SK-N-SH (cell line): Measurements from ENCODE around the gene CPAMD8. TPM values are rescaled to one million over a fixed set of nuclear protein-coding genes. Genes with fewer than 3 reads are reported as not detected.
A peak's percentile ranks its signal among the peaks of the same experiment; 100 is the strongest.

Experiments used
- CTCF ChIA-PET: fragments of 300-600, 350-600 bp; formaldehyde crosslinking; extraction: SDS; loops from one replicate; lab custom pipeline; 2021; lab: Yijun Ruan, JAX
- POLR2A ChIA-PET: fragments of 350-600 bp; sonication (Branson Sonifier 250); formaldehyde crosslinking; extraction: SDS; loops from one replicate; lab custom pipeline; 2020; ENCODE audit warnings: antibody characterized with exemption, inconsistent platforms; lab: Yijun Ruan, JAX
- DNase-seq: peaks from one replicate; pipeline ENCODE4 v3.0.0; 2012
- H2AFZ ChIP-seq: fragments of 200-600 bp; sonication (generic); 2 replicates; pipeline ENCODE4 v1.8.1; 2016; ENCODE audit warnings: antibody characterized with exemption, mild to moderate bottlenecking, low read depth
- H3F3A ChIP-seq: fragments of 200-600 bp; sonication (generic); replicated peaks from 2 replicates; pipeline ENCODE3; 2016; ENCODE audit warnings: antibody characterized with exemption, mild to moderate bottlenecking; ENCODE audit not compliant: insufficient read depth
- H3K27ac ChIP-seq, 2 experiments: fragments of 200-500 bp in 1 of 2; fragments of 200-600 bp in 1 of 2; sonication (Bioruptor generic) in 1 of 2; sonication (generic), shearing (Covaris generic) in 1 of 2; 2 replicates each; pipeline versions ENCODE4 v1.5.1 to v1.6.1; 2014 to 2016; ENCODE audit warnings: low read depth in 2 of 2, inconsistent platforms in 1 of 2, low read length in 1 of 2, mild to moderate bottlenecking in 1 of 2, mixed read lengths in 1 of 2
- H3K27me3 ChIP-seq: fragments of 200-600 bp; sonication (generic), shearing (Covaris generic); 2 replicates; pipeline ENCODE4 v1.6.1; 2016; ENCODE audit warnings: mixed run types; ENCODE audit not compliant: insufficient read depth
- H3K36me3 ChIP-seq, 2 experiments: fragments of 200-500 bp in 1 of 2; fragments of 200-600 bp in 1 of 2; sonication (Bioruptor generic) in 1 of 2; sonication (generic) in 1 of 2; replicated peaks in 1 of 2; 2 replicates each; pipeline versions ENCODE3 to v1.5.1; 2014 to 2016; ENCODE audit warnings: low read length in 1 of 2, mild to moderate bottlenecking in 1 of 2; ENCODE audit not compliant: insufficient read depth in 2 of 2, control insufficient read depth in 1 of 2
- H3K4me1 ChIP-seq, 2 experiments: fragments of 200-500 bp in 1 of 2; fragments of 200-600 bp in 1 of 2; sonication (Bioruptor generic) in 1 of 2; sonication (generic), shearing (Covaris generic) in 1 of 2; 2 replicates each; pipeline versions ENCODE4 v1.5.1 to v1.6.1; 2014 to 2016; ENCODE audit warnings: low read depth in 1 of 2, low read length in 1 of 2, mixed run types in 1 of 2; ENCODE audit not compliant: insufficient read depth in 2 of 2, control insufficient read depth in 1 of 2
- H3K4me2 ChIP-seq: fragments of 200-600 bp; sonication (generic), shearing (Covaris generic); 2 replicates; pipeline ENCODE4 v1.6.1; 2017; ENCODE audit warnings: mixed run types
- H3K4me3 ChIP-seq, 2 experiments: fragments of 200-500 bp in 1 of 2; fragments of 200-600 bp in 1 of 2; sonication (Bioruptor generic) in 1 of 2; sonication (generic), shearing (Covaris generic) in 1 of 2; 2 replicates each; pipeline versions ENCODE4 v1.5.1 to v1.8.1; 2014 to 2016; ENCODE audit warnings: low read depth in 2 of 2, inconsistent platforms in 1 of 2, low read length in 1 of 2, mild to moderate bottlenecking in 1 of 2, mixed read lengths in 1 of 2, moderate library complexity in 1 of 2
- H3K79me2 ChIP-seq: fragments of 200-600 bp; sonication (generic); 2 replicates; pipeline ENCODE4 v1.8.1; 2017; ENCODE audit warnings: mild to moderate bottlenecking; ENCODE audit not compliant: insufficient read depth
- H3K9ac ChIP-seq: fragments of 200-600 bp; sonication (generic); 2 replicates; pipeline ENCODE4 v1.6.1; 2017; ENCODE audit warnings: mixed run types
- H3K9me2 ChIP-seq: fragments of 200-600 bp; sonication (generic); 2 replicates; pipeline ENCODE4 v1.6.1; 2017; ENCODE audit warnings: mixed run types
- H3K9me3 ChIP-seq: fragments of 200-600 bp; sonication (generic); 2 replicates; pipeline ENCODE4 v1.6.1; 2017; ENCODE audit warnings: mixed run types, mild to moderate bottlenecking, moderate library complexity
- H4K20me1 ChIP-seq: fragments of 200-600 bp; sonication (generic); 2 replicates; pipeline ENCODE4 v1.6.1; 2017; ENCODE audit warnings: mild to moderate bottlenecking, mixed run types; ENCODE audit not compliant: insufficient read depth
- CTCF ChIP-seq: fragments of 200-600 bp; sonication (generic); IDR thresholded peaks from 2 replicates; pipeline ENCODE4 v1.6.1; 2017; ENCODE audit warnings: antibody characterized with exemption, mild to moderate bottlenecking, moderate library complexity
- FOSL2 ChIP-seq: IDR thresholded peaks from 2 replicates; pipeline ENCODE4 v1.4.0; 2012; ENCODE audit warnings: low read depth, mild to moderate bottlenecking, moderate library complexity, borderline replicate concordance
- IRF3 ChIP-seq: fragments of 150-350 bp; IDR thresholded peaks from 2 replicates; pipeline ENCODE4 v1.6.1; 2016; ENCODE audit warnings: mild to moderate bottlenecking, low read depth, low read length
- JUND ChIP-seq: IDR thresholded peaks from 2 replicates; pipeline ENCODE4 v1.4.0; 2012
- NFIC ChIP-seq: IDR thresholded peaks from 2 replicates; pipeline ENCODE4 v1.4.0; 2012; ENCODE audit warnings: borderline replicate concordance
- PBX3 ChIP-seq: IDR thresholded peaks from 2 replicates; pipeline ENCODE4; 2012
- RAD21 ChIP-seq: IDR thresholded peaks from 2 replicates; pipeline ENCODE4 v1.6.1; 2012; ENCODE audit warnings: mild to moderate bottlenecking, low read length
- RFX5 ChIP-seq: IDR thresholded peaks from 2 replicates; pipeline ENCODE4 v1.6.1; 2012; ENCODE audit warnings: mild to moderate bottlenecking, improper control_type of control experiment, low read length
- TAF1 ChIP-seq: IDR thresholded peaks from 2 replicates; pipeline ENCODE4 v1.6.1; 2012; ENCODE audit warnings: low read depth, mild to moderate bottlenecking, low read length, moderate library complexity, borderline replicate concordance
- TEAD4 ChIP-seq: IDR thresholded peaks from 2 replicates; pipeline ENCODE4 v1.4.0; 2012; ENCODE audit warnings: mild to moderate bottlenecking, borderline replicate concordance; ENCODE audit not compliant: insufficient read depth
- WGBS: methylation state at CpG from one replicate; pipeline ENCODE4 v1.1.6; 2017; ENCODE audit warnings: low lambda C conversion rate; 5-methylcytosine and 5-hydroxymethylcytosine counted together
- polyA plus RNA-seq, 3 experiments: library from polyadenylated mRNA; depleted of rRNA; stranded (reverse); fragments of >200 nt; gene quantifications; 2 replicates each; pipeline ENCODE4 v1.2.3, GENCODE V29; 2012

CPAMD8 gene
- polyA plus RNA-seq, 1 of the 3 experiments (the other 2 are of a cell fraction): 1.2 TPM

GRCh38 chr19:16851031-16851712, 175.4 kb downstream of the CPAMD8 start:
- POLR2A ChIA-PET: no interaction called here
- WGBS: 93% methylated on average over 26 of the region's 33 CpGs

More at GRCh38 chr19:16851031-16851712, 175.4 kb downstream of the CPAMD8 start:
- no peak overlapping the region for H2AFZ ChIP-seq
- no peak for TF ChIP-seq PBX3
- TF ChIP-seq CTCF: no peak
- TF ChIP-seq IRF3: no peak
- peak; percentile 77 for TF ChIP-seq NFIC
- TF ChIP-seq TEAD4: 0 out of 2 replicates have a peak, but pooled peaks have one; percentile 47
- peak; percentile 63; the same call in 1 of the 2 replicates for TF ChIP-seq FOSL2
- TF ChIP-seq RFX5: no peak
- no peak for TF ChIP-seq TAF1
- peak; percentile 24; the same call in 1 of the 2 replicates for TF ChIP-seq JUND
- no peak for TF ChIP-seq RAD21
- peak overlapping the region in 1 of 2 experiments; percentile 43; a peak in 2 of 4 replicates for H3K27ac ChIP-seq
- peaks cover 42 to 73% of the 10 kb centered on the region in 2 experiments for H3K36me3 ChIP-seq
- peaks cover 10% of the 10 kb centered on the region for H3F3A ChIP-seq
- H3K79me2 ChIP-seq: no peaks in the 10 kb centered on the region; the same call in 1 of the 2 replicates
- 0 out of 2 replicates have a peak, but pooled peaks cover 8% of the 10 kb centered on the region for H4K20me1 ChIP-seq
- DNase-seq: no peak
- CTCF ChIA-PET: interaction anchor here (1.0 kb wide), 2 partner anchors 26 to 138 kb away, joined by 3 read pairs; no protein-coding TSS in a partner anchor
- H3K4me1 ChIP-seq: peaks cover 0 to 11% of the 10 kb centered on the region in 2 experiments; a peak in 1 of 4 replicates
- no peaks in the 10 kb centered on the region for H3K9me3 ChIP-seq
- no peaks in the 10 kb centered on the region for H3K27me3 ChIP-seq
- H3K4me2 ChIP-seq: peak overlapping the region; percentile 57
- H3K9ac ChIP-seq: 0 out of 2 replicates have a peak overlapping the region, but pooled peaks have one; percentile 32
- no peak overlapping the region for H3K4me3 ChIP-seq
- no peaks in the 10 kb centered on the region for H3K9me2 ChIP-seq
